Smooth muscle cell (in vitro differentiated cells): ENCODE measurements around the gene ADGRA1. TPM values are rescaled to one million over a fixed set of nuclear protein-coding genes. Genes with fewer than 3 reads are reported as not detected.

Experiments used
- DNase-seq: peaks from one replicate; lab custom pipeline; 2025; ENCODE audit not compliant: unreplicated experiment; lab: John Stamatoyannopoulos, UW
- H2AFZ ChIP-seq: fragments of 200-600 bp; sonication (generic); 2 replicates; pipeline ENCODE4 v1.6.0; 2016; ENCODE audit warnings: antibody characterized with exemption, low read depth, mild to moderate bottlenecking
- H3F3A ChIP-seq: fragments of 200-600 bp; sonication (generic); 2 replicates; pipeline ENCODE4 v1.6.0; 2017; ENCODE audit warnings: antibody characterized with exemption, low read depth
- H3K27ac ChIP-seq: fragments of 200-600 bp; sonication (generic); 2 replicates; pipeline ENCODE4 v1.5.1; 2016; ENCODE audit warnings: low read depth, mild to moderate bottlenecking
- H3K27me3 ChIP-seq: fragments of 200-600 bp; sonication (generic); 2 replicates; pipeline ENCODE4 v1.6.1; 2016; ENCODE audit warnings: low read depth, mild to moderate bottlenecking
- H3K36me3 ChIP-seq: fragments of 200-600 bp; sonication (generic); 2 replicates; pipeline ENCODE4 v1.5.1; 2016; ENCODE audit warnings: low read depth
- H3K4me1 ChIP-seq: fragments of 200-600 bp; sonication (generic); 2 replicates; pipeline ENCODE4 v1.5.1; 2016; ENCODE audit warnings: low read depth
- H3K4me2 ChIP-seq: fragments of 200-600 bp; sonication (generic); 2 replicates; pipeline ENCODE4 v1.6.0; 2016; ENCODE audit warnings: mild to moderate bottlenecking
- H3K4me3 ChIP-seq: fragments of 200-600 bp; sonication (generic); 2 replicates; pipeline ENCODE4 v1.5.1; 2016; ENCODE audit warnings: mild to moderate bottlenecking
- H3K79me2 ChIP-seq: fragments of 200-600 bp; sonication (generic); 2 replicates; pipeline ENCODE4 v1.6.0; 2016; ENCODE audit warnings: low read depth, mild to moderate bottlenecking
- H3K9ac ChIP-seq: fragments of 200-600 bp; sonication (generic); 2 replicates; pipeline ENCODE4 v1.6.0; 2016; ENCODE audit warnings: low read depth
- H3K9me3 ChIP-seq: fragments of 200-600 bp; sonication (generic); replicated peaks from 2 replicates; pipeline ENCODE4 v1.5.1; 2016; ENCODE audit warnings: low read depth
- H4K20me1 ChIP-seq: fragments of 200-600 bp; sonication (generic); 2 replicates; pipeline ENCODE4 v1.6.0; 2016; ENCODE audit warnings: low read depth
- WGBS: methylation state at CpG from one replicate; pipeline ENCODE4 v1.1.7; 2016; ENCODE audit warnings: low lambda C conversion rate; 5-methylcytosine and 5-hydroxymethylcytosine counted together
- polyA plus RNA-seq: library from polyadenylated mRNA; unstranded; fragments of >200 nt; fragmentation: Nextera tagmentation; extraction: Ambion mirVana; gene quantifications from 2 replicates; pipeline ENCODE4 v1.2.1, GENCODE V29; 2016
- total RNA-seq: library from RNA; depleted of rRNA; stranded (reverse); fragments of >200 nt; gene quantifications from 2 replicates; pipeline ENCODE4 v1.2.3, GENCODE V29; 2014
- TF ChIP-seq, protein P1 (sequence below): fragments of 200-600 bp; sonication (generic); IDR thresholded peaks from 2 replicates; pipeline ENCODE4 v1.5.1; 2017; ENCODE audit warnings: borderline replicate concordance, mild to moderate bottlenecking, antibody characterized with exemption; ENCODE audit not compliant: insufficient read depth, poor library complexity, severe bottlenecking

The ADGRA1 gene
- total and polyA plus RNA-seq, 2 experiments from 2014 or later = not detected

DNA sequence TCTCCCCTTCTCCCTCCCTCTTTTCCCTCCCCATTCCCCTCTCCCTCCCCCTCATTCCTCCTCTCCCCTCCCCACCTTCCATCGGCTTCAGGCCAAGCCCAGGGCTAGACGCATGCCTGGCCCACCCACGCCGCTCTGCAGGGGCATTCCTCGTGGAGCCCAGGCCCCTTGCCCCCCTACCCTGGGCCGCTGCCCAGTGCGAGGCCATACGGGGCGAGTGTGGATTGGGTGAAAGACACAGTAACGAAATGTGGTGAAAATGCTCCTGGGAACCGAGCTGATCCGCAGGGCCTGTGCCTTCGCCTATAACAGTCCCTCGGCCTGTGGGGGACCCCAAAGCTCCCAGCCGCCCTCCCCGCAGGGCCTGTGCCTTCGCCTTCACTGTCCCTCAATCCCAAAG, 28.3 kb downstream of the ADGRA1 start:
- no peak overlapping the region for H3K27ac ChIP-seq
- 71% methylated on average over 9 of the region's 17 CpGs for WGBS
- no peaks in the 10 kb centered on the region for H3K27me3 ChIP-seq
- H3K4me2 ChIP-seq = no peak overlapping the region
- H3K36me3 ChIP-seq = no peaks in the 10 kb centered on the region
- H3K9me3 ChIP-seq = no peaks in the 10 kb centered on the region
- no peaks in the 10 kb centered on the region for H3F3A ChIP-seq
- H3K4me1 ChIP-seq = no peaks in the 10 kb centered on the region
- H2AFZ ChIP-seq = no peak overlapping the region
- no peak for DNase-seq
- TF ChIP-seq, protein P1, sequence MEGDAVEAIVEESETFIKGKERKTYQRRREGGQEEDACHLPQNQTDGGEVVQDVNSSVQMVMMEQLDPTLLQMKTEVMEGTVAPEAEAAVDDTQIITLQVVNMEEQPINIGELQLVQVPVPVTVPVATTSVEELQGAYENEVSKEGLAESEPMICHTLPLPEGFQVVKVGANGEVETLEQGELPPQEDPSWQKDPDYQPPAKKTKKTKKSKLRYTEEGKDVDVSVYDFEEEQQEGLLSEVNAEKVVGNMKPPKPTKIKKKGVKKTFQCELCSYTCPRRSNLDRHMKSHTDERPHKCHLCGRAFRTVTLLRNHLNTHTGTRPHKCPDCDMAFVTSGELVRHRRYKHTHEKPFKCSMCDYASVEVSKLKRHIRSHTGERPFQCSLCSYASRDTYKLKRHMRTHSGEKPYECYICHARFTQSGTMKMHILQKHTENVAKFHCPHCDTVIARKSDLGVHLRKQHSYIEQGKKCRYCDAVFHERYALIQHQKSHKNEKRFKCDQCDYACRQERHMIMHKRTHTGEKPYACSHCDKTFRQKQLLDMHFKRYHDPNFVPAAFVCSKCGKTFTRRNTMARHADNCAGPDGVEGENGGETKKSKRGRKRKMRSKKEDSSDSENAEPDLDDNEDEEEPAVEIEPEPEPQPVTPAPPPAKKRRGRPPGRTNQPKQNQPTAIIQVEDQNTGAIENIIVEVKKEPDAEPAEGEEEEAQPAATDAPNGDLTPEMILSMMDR = no peak
- H3K9ac ChIP-seq = no peak overlapping the region
- H3K4me3 ChIP-seq = no peak overlapping the region
- H4K20me1 ChIP-seq = no peaks in the 10 kb centered on the region
- H3K79me2 ChIP-seq = no peaks in the 10 kb centered on the region

DNA sequence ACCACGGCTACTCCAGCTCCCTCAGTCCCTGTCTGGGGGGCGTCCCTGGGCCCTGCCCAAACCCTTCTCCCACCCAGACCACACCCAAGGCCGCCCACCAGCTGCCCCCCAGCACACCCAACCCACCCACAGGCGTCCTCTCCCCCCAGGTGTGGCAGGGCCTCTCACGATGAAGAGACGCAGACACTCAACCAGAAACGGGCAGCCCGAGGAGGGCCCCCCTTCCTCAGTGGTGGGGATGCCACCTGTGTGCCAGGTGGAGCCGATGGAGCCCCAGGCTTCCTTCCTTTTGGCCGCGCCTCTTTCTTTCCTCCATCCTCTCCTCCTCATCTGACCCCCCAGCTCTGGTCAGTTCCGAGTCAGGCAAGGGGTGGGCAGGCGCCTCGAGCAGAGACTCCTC, 28.7 kb downstream of the ADGRA1 start:
- DNase-seq = no peak
- no peaks in the 10 kb centered on the region for H3K9me3 ChIP-seq
- H3K36me3 ChIP-seq = no peaks in the 10 kb centered on the region
- H3K9ac ChIP-seq = no peak overlapping the region
- H4K20me1 ChIP-seq = no peaks in the 10 kb centered on the region
- no peak overlapping the region for H3K4me3 ChIP-seq
- 85% methylated on average over 10 of the region's 14 CpGs for WGBS
- no peaks in the 10 kb centered on the region for H3K4me1 ChIP-seq
- H3K27ac ChIP-seq = no peak overlapping the region
- no peaks in the 10 kb centered on the region for H3K79me2 ChIP-seq
- H2AFZ ChIP-seq = no peak overlapping the region
- no peak overlapping the region for H3K4me2 ChIP-seq
- TF ChIP-seq, protein P1 = no peak
- H3K27me3 ChIP-seq = no peaks in the 10 kb centered on the region
- no peaks in the 10 kb centered on the region for H3F3A ChIP-seq

DNA sequence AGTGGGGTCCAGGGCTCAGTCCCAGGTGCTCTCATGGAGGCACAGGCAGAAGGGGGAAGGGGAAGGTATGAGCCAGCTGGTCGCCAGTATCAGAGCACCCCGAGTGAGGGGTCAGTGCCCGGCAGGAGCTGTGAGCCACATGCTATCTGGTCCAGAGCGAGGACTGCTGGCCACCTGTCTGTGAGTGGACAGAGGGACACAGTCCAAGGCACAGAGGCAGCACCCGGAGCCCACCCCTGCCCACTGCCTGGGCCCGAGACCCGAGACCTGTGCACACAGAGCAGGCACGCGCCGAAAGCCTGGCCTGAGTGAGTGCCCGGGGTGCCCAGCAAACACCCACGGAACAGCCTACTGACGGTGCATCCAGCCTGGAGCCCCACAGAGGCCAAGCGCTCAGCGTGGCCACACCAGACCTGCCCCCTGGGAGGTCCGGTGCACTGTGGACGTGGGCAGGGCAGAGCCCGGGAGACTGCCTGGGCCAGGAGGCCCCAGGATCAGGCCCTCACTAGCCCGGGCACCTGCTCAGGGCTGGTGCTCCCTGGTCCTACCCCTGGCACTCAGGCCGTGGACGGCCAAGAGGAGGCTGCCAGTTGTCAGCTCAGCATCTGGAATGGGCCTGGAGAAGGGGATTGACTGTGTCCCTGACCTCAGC, 29.4 kb downstream of the ADGRA1 start:
- TF ChIP-seq, protein P1 = no peak
- DNase-seq = no peak
- H3K4me1 ChIP-seq = no peaks in the 10 kb centered on the region
- no peaks in the 10 kb centered on the region for H3K36me3 ChIP-seq
- H4K20me1 ChIP-seq = no peaks in the 10 kb centered on the region
- no peaks in the 10 kb centered on the region for H3K9me3 ChIP-seq
- H3K4me2 ChIP-seq = no peak overlapping the region
- H3K4me3 ChIP-seq = no peak overlapping the region
- no peaks in the 10 kb centered on the region for H3F3A ChIP-seq
- H3K27me3 ChIP-seq = no peaks in the 10 kb centered on the region
- no peak overlapping the region for H3K27ac ChIP-seq
- 89% methylated on average over 21 of the region's 21 CpGs for WGBS
- no peak overlapping the region for H3K9ac ChIP-seq
- no peak overlapping the region for H2AFZ ChIP-seq
- no peaks in the 10 kb centered on the region for H3K79me2 ChIP-seq

DNA sequence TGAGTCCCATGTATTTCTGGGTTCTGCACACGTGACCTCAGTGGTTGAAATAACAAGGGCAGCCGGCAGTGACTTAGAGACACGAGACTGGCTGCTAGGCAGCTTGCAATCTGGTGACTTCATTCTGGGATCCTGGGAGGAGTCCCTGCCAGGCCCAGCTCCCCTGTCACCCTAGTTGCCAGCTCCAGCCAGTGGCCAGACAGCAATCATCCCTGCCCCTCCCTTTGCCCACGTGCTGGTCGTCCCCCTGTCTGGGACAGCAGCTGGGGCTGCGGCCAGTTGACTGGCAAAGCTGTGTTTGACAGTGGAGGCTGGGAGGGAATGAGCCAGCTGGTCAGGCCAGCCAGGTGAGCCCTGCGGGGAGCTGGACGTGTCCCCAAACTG, 30.0 kb downstream of the ADGRA1 start:
- Histone ChIP-seq H3K27ac (no peak overlapping the region), H3F3A (no peaks in the 10 kb centered on the region), H3K4me2 (no peak overlapping the region), H3K4me3 (no peak overlapping the region), H3K79me2 (no peaks in the 10 kb centered on the region), H3K36me3 (no peaks in the 10 kb centered on the region), H3K9ac (no peak overlapping the region), H3K27me3 (no peaks in the 10 kb centered on the region), H2AFZ (no peak overlapping the region), H3K4me1 (no peaks in the 10 kb centered on the region), H4K20me1 (no peaks in the 10 kb centered on the region), H3K9me3 (no peaks in the 10 kb centered on the region)
- WGBS = 80% methylated on average over 7 of the region's 8 CpGs
- TF ChIP-seq, protein P1 = no peak
- DNase-seq = no peak
